Stimulated activated CD8-positive, alpha-beta memory T cell treated with anti-CD3 and anti-CD28 coated beads, Interleukin-7, amount 100 ng/mL, for 24 hours (primary cell): ENCODE results near the gene MYO1F.

Experiments used
- DNase-seq: peaks from one replicate; pipeline ENCODE4 v3.0.0-alpha.2; 2020; ENCODE audit warnings: low read depth

The MYO1F gene

GRCh38 chr19:8490395-8490760 is 86.9 kb downstream of the MYO1F start:
- no peak for DNase-seq

GRCh38 chr19:8489561-8490394 is 87.5 kb downstream of the MYO1F start:
- DNase-seq, result no peak

- no peak for DNase-seq
These were observed 88.9 kb downstream of the MYO1F start for GRCh38 chr19:8488365-8488764.

- DNase-seq, result no peak
These were observed 89.9 kb downstream of the MYO1F start for GRCh38 chr19:8487137-8487851.

- no peak for DNase-seq
These were observed 90.5 kb downstream of the MYO1F start for GRCh38 chr19:8486661-8487136.

GRCh38 chr19:8485561-8486371 is 91.5 kb downstream of the MYO1F start:
- DNase-seq, result no peak

GRCh38 chr19:8484331-8484894 is 92.8 kb downstream of the MYO1F start:
- DNase-seq, result no peak

GRCh38 chr19:8483165-8483564 is 94.1 kb downstream of the MYO1F start:
- no peak for DNase-seq

- DNase-seq, result no peak
These were observed 94.5 kb downstream of the MYO1F start for GRCh38 chr19:8482696-8483095.

GRCh38 chr19:8481616-8482015 is 95.6 kb downstream of the MYO1F start:
- DNase-seq, result no peak

GRCh38 chr19:8481201-8481600 is 96.0 kb downstream of the MYO1F start:
- no peak for DNase-seq

- no peak for DNase-seq
These were observed 98.6 kb downstream of the MYO1F start for GRCh38 chr19:8478598-8478997.

- no peak for DNase-seq
These were observed 99.4 kb downstream of the MYO1F start for GRCh38 chr19:8477889-8478288.

GRCh38 chr19:8476524-8476923 is 100.7 kb downstream of the MYO1F start:
- no peak for DNase-seq

GRCh38 chr19:8475005-8475404 is 102.2 kb downstream of the MYO1F start:
- no peak for DNase-seq

- no peak for DNase-seq
These were observed 103.4 kb downstream of the MYO1F start for GRCh38 chr19:8473648-8474476.
